GM18873 (cell line): ENCODE data around the gene ICAM5.
"Not testable (repeated sequence)": the region's sequence is repeated elsewhere in the genome, so short reads cannot be mapped to it uniquely, and the experiment has no call there.

Source experiments
- ATAC-seq: cut with Tn5 transposase; IDR thresholded peaks from one replicate; pipeline ENCODE4 v1.9.1; 2021; ENCODE audit warnings: mild to moderate bottlenecking, moderate library complexity, moderate number of reproducible peaks; ENCODE audit not compliant: unreplicated experiment, low FRiP score

Gene ICAM5

DNA sequence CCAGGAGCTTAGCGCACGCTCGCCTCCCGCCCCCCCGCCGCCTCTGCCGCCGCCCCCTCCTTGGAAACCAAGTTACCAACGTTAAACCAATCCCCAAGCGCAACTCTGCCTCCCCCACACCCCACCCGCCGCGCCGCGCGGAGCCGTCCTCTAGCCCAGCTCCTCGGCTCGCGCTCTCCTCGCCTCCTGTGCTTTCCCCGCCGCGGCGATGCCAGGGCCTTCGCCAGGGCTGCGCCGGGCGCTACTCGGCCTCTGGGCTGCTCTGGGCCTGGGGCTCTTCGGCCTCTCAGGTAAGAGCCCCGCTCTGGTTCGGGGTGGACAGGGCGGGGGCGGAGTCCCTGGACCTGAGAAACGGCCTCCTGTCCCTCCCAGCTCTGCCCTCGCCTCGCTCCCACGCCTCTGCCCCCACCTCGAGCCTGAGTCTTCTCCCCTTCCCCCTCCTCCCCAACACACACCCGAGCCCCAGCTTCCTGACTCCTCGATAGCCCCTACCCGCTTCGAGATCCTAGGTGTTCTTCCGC lies at the start of gene ICAM5:
Gene ICAM5 (plus strand): TSS at position 117 of the 521 bp plus-strand sequence. CDS start 92 bp downstream, at position 209.
- ATAC-seq: no peak

DNA sequence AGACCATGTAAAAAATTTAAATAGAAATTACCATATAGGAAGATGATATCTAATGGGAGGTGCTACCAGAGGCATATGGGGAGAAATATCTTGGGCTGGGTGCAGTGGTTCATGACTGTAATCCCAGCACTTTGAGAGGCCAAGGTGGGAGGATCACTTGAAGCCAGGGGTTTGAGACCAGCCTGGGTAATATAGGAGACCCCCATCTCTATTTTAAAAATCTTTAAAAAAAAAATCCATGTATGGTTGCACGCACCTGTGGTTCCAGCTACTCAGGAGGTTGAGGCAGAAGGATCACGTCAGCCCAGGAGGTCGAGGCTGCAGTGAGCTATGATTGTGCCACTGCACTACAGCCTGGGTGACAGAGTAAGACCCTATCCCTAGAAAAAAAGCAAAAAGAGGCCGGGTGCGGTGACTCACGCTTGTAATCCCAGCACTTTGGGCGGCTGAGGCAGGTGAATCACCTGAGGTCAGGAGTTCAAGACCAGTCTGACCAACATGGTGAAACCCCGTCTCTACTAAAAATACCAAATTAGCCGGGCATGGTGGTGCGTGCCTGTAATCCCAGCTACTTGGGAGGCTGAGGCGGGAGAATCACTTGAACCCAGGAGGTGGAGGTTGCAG lies 47.8 kb upstream of the ICAM5 start:
- ATAC-seq: not testable (repeated sequence)

GRCh38 chr19:10243606-10244005 lies 46.1 kb upstream of the ICAM5 start:
- no peak for ATAC-seq

DNA sequence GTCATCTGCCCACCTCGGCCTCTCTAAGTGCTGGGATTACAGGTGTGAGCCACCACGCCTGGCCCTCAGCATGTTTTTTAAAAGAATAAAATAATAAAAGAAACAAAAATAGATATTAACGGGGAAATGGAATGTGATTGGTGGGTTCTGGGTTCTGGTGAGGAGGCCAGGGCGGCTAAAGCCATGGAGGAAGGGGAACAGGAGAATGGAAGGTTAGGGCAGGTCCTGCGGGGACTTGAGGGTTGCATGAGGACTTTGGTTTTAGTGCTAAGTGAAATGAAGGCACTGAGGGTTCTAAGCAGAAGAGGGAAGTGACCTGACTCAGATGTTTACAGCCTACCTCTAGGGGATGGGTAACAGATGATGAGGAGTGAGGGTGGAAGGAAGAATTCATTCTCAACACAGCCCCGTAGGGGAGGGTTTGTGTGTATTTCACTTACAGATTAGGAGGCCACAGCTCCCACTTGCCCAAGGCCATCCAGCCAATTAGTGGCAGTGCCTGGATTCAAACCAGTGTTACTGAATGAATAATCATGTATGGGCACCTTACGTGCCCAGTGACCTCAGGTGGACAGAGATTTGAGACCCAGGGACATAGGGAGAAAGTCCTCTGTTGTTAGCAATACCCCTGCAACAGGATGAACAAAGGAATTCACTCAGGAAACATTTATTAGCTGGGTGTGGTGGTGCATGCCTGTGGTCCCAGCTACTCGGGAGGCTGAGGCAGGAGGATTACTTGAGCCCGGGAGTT lies 44.4 kb upstream of the ICAM5 start:
- ATAC-seq: no peak

- no peak for ATAC-seq
Observed at GRCh38 chr19:10246511-10246910, 43.2 kb upstream of the ICAM5 start.

GRCh38 chr19:10251792-10252694 lies 37.7 kb upstream of the ICAM5 start, which contains the start of gene MRPL4:
Gene MRPL4 (plus strand): TSS chr19:10252214. CDS start chr19:10252254, 40 bp downstream.
- peak; percentile 92 for ATAC-seq

GRCh38 chr19:10252707-10253106 lies 37.0 kb upstream of the ICAM5 start:
- no peak for ATAC-seq

DNA sequence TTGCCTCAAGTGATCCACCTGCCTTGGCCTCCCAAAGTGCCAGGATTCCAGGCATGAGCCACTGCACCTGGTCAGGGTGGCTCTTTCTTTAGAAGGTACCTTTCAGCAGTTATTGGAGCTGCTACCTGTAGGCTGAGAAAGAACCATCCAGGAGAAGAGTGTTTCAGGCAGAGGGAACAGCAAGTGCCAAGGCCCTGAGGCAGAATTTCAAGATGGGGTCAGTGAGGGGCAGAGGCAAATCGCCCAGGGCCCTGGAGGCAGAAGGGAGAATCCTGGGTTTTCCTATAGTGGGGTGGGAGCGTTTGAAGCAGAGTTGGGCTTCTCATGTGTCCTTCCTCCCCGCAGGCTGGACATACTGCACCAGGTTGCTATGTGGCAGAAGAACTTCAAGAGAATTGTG lies 35.5 kb upstream of the ICAM5 start:
- ATAC-seq: no peak

DNA sequence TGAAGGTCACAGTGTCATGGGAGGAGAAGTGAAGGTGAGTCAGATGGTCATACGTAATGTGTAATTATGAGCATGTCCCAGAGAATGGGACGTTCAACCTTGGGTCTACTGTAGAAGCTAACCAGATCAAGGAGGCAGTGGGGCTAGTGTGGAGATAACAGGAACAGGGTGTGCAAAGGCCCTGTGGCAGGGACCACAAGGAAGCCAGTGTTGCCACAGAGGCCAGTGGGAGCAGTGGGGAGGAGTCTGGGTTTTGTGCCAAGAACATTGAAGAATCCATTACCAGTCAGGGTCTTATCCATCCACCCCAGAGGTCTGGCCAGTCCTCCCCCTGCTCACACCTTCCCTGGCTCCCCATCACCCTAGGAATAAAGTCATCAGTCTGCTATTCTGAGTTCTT lies 34.4 kb upstream of the ICAM5 start:
- ATAC-seq: no peak

- ATAC-seq: no peak
Observed at GRCh38 chr19:10256551-10256950, 33.2 kb upstream of the ICAM5 start.

GRCh38 chr19:10256970-10257615 lies 32.7 kb upstream of the ICAM5 start:
- no peak for ATAC-seq

GRCh38 chr19:10258080-10258710 lies 31.6 kb upstream of the ICAM5 start:
- no peak for ATAC-seq

DNA sequence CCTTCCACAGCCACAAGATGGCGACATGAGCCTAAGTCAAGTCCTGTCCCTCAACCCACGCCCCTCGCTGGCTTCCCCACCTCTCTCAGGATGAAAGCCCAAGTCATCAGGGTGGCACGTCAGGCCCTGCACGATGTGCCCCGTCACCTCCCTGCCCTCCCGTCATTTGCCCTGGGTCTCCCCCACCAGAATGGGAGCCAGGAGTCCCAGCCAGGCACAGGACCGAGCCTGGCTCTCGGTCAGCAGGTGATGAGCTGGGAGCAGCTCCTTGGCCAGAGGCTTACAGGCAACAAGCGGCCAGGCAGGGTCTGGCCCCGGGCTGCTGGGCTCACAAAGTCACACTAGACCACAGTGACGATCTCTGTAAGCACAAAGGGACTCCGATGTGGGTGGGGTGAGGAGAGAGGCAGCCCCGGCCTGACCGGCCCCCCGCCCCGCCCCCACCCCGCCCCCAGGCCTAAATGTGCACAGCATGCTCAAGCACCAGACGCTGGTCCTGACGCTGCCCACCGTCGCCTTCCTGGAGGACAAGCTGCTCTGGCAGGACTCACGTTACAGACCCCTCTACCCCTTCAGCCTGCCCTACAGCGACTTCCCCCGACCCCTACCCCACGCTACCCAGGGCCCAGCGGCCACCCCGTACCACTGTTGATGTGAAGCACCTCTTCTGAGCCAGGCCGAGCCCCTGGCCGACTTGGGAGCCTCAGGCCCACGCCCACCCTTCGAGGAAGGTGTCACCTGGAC lies 30.4 kb upstream of the ICAM5 start:
- no peak for ATAC-seq

- no peak for ATAC-seq
Observed at GRCh38 chr19:10260141-10260584, 29.6 kb upstream of the ICAM5 start.

DNA sequence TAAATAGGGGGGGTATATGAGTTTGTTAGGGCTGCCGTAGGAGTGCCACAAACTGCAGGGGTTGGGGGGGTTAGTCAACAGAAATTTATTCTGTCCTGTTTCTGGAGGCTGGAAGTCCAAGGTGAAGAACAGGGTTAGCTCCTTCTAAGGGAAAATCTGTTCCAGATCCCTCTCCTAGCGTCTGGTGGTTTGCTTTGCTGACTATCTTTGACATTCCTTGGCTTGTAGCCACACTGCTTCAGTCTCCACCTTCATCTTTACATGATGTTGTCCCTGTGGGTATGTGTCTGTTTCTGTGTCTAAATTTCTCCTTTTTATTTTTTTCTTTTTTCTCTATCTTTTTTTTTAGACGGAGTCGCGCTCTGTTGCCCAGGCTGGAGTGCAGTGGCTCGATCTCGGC lies 27.0 kb upstream of the ICAM5 start:
- ATAC-seq: no peak

DNA sequence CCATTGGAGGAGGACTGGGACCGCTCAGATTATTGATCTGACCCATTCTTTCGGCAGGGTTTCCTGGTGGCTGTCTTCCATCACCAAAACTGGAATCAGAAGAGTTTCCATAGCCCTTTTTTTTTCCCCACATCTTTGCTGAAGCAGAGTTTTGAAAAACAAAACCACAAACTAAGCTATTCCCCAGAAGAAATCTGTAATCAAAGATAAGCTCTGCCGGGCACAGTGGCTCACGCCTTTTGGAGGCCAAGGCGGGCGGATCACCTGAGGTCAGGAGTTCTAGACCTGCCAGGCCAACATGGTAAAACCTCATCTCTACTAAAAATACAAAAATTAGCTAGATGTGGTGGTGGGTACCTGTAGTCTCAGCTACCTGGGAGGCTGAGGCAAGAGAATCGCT lies 23.0 kb upstream of the ICAM5 start:
- ATAC-seq: no peak

GRCh38 chr19:10268071-10268470 lies 21.7 kb upstream of the ICAM5 start:
- no peak for ATAC-seq

DNA sequence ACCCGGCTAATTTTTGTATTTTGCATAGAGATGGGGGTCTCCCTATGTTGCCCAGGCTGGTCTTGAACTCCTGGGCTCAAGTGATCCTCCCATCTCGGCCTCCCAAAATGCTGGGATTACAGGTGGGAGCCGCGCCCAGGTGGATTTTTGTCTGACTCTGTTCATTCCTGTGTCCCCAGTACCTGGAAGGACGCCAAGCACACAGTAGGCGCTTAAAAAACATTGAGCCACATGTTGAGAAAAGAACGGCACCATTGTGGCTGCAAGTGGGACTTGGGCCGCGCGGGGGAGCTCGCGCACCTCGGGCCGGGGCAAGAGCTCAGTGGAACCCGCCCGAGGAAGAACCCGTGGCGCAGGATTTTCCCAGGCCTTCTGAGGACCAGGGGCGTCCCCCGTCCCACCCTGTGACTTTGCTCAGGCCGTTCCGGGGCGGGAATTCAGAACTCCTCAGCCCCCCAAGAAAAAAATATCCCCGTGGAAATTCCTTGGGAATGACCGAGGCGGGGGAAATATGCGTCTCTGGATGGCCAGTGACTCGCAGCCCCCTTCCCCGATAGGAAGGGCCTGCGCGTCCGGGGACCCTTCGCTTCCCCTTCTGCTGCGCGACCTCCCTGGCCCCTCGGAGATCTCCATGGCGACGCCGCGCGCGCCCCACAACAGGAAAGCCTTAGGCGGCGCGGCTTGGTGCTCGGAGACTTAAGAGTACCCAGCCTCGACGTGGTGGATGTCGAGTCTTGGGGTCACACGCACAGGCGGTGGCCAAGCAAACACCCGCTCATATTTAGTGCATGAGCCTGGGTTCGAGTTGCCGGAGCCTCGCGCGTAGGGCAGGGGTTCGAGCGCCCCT lies 20.2 kb upstream of the ICAM5 start:
- ATAC-seq: no peak
